HG02588 (cell line): ENCODE data around the gene RDH14.
A peak's percentile ranks its signal among the peaks of the same experiment; 100 is the strongest.

Source experiments
- ATAC-seq: cut with Tn5 transposase; IDR thresholded peaks from one replicate; pipeline ENCODE4 v1.9.1; 2021; ENCODE audit warnings: mild to moderate bottlenecking, moderate library complexity; ENCODE audit not compliant: unreplicated experiment

Gene RDH14

GRCh38 chr2:18525236-18525635, 35.2 kb downstream of the RDH14 start:
- no peak for ATAC-seq

GRCh38 chr2:18522484-18523146, 37.8 kb downstream of the RDH14 start:
- no peak for ATAC-seq

- ATAC-seq: peak; percentile 80
Observed at GRCh38 chr2:18520451-18521425, 39.7 kb downstream of the RDH14 start.

- no peak for ATAC-seq
Observed at GRCh38 chr2:18519914-18520450, 40.5 kb downstream of the RDH14 start.

- no peak for ATAC-seq
Observed at GRCh38 chr2:18518116-18519111, 42.0 kb downstream of the RDH14 start.

GRCh38 chr2:18517386-18517785, 43.1 kb downstream of the RDH14 start:
- ATAC-seq: no peak

GRCh38 chr2:18516112-18516511, 44.3 kb downstream of the RDH14 start:
- ATAC-seq: no peak

- no peak for ATAC-seq
Observed at GRCh38 chr2:18514526-18515461, 45.7 kb downstream of the RDH14 start.

- no peak for ATAC-seq
Observed at GRCh38 chr2:18510775-18511174, 49.7 kb downstream of the RDH14 start.

- no peak for ATAC-seq
Observed at GRCh38 chr2:18506883-18507509, 53.5 kb downstream of the RDH14 start.

- ATAC-seq: no peak
Observed at GRCh38 chr2:18505703-18506341, 54.6 kb downstream of the RDH14 start.
